ENCODE data around the gene MAP4K2.

The MAP4K2 gene

DNA sequence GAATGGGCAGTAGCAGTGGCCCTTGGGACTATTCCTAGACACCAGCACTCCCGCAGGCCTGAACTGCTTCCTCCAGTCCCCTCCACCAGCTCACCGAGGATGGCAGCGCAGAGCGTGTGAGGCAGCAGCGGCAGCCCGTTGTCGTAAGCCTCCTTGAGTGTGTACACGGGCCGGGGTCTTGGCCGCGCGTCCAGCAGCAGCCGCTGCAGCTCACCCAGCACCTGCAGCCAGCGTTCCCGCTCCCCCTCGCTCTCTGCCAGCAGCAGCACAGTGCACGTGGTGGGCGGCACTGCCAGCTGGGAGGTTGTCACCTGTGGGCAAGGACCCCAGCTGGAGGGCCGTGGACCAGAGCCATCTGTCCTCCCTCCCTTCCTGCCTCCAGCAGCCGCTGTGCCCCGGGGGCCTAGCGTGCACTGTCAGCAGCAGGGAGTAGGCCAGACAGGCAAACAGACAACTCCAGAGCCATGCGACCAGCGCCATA, 28.4 kb upstream of the MAP4K2 start:
- Histone ChIP-seq H3K9me3 (no peaks in the 10 kb centered on the region), H3K4me1 (ENCODE audit: control insufficient read depth in 1 of 2, insufficient read depth in 1 of 2, low read depth in 1 of 2, low read length in 1 of 2) (no peaks in the 10 kb centered on the region), H3K27me3 (no peaks in the 10 kb centered on the region), H3K27ac (no peak overlapping the region), H3K36me3 (no peaks in the 10 kb centered on the region), H3K4me3 (ENCODE audit: low read depth in 1 of 2, low read length in 1 of 2) (no peak overlapping the region)
- TF ChIP-seq, protein P1, sequence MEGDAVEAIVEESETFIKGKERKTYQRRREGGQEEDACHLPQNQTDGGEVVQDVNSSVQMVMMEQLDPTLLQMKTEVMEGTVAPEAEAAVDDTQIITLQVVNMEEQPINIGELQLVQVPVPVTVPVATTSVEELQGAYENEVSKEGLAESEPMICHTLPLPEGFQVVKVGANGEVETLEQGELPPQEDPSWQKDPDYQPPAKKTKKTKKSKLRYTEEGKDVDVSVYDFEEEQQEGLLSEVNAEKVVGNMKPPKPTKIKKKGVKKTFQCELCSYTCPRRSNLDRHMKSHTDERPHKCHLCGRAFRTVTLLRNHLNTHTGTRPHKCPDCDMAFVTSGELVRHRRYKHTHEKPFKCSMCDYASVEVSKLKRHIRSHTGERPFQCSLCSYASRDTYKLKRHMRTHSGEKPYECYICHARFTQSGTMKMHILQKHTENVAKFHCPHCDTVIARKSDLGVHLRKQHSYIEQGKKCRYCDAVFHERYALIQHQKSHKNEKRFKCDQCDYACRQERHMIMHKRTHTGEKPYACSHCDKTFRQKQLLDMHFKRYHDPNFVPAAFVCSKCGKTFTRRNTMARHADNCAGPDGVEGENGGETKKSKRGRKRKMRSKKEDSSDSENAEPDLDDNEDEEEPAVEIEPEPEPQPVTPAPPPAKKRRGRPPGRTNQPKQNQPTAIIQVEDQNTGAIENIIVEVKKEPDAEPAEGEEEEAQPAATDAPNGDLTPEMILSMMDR (IDR thresholded peaks at IDR 0.05): no peak

DNA sequence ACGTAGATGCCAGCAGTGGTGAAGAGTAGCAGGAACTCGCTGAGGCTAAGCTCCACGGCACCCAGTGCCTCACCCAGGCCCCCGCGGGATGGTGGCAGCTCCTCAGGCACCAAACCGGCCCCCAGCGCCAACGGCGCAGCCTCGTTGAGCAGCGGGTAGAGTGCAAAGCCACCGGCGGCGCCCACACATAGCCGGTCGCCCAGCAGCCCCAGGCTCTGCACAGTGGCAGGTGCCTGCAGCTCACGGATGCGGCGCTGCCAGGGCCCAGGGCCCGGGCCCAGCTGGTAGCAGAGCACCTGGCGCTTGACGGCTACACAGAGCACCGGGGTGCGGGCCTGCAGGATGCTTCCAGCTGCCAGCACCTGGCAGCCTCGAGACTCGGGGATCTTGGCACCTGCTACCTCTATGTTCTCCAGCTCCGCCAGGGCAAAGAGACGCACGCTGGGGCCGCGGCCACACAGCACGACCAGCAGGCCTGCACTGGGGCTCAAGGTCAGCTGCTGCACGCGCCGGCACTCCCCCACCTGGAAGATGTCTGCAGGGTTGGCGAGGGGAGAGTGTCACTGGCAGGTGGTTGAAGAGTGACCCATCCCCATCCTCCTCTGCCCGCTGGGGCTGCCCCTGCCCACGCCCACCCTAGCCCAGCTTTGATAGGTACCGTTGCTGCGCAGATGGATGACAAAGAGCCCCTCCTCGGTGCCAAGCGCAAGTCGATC, 26.7 kb upstream of the MAP4K2 start:
- Histone ChIP-seq H3K36me3 (no peaks in the 10 kb centered on the region), H3K9me3 (no peaks in the 10 kb centered on the region), H3K27ac (no peak overlapping the region), H3K4me3 (ENCODE audit: low read depth in 1 of 2, low read length in 1 of 2) (no peak overlapping the region), H3K4me1 (ENCODE audit: control insufficient read depth in 1 of 2, insufficient read depth in 1 of 2, low read depth in 1 of 2, low read length in 1 of 2) (no peaks in the 10 kb centered on the region), H3K27me3 (no peaks in the 10 kb centered on the region)
- TF ChIP-seq, protein P1 (IDR thresholded peaks at IDR 0.05): no peak

DNA sequence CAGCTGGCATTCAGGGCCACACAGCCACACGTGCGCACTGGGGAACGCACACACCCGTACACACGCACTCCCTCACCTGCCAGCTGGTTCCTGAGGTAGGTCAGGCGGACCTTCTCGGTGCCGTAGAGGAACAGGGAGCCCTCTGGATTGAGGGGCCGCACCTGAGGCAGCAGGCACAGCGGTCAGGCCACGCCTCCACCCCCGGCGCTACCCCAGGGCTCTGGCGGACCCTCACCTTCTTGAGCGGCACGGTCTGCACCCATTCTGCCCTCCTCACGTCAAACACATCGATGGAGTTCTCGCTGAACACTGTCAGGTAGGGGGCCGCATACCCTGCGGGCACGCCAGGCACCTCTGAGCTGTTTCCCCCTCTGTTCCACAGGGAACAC, 24.4 kb upstream of the MAP4K2 start:
- no peaks in the 10 kb centered on the region for H3K27me3 ChIP-seq
- H3K27ac ChIP-seq: no peak overlapping the region
- H3K4me3 ChIP-seq (ENCODE audit: low read depth in 1 of 2, low read length in 1 of 2): no peak overlapping the region

DNA sequence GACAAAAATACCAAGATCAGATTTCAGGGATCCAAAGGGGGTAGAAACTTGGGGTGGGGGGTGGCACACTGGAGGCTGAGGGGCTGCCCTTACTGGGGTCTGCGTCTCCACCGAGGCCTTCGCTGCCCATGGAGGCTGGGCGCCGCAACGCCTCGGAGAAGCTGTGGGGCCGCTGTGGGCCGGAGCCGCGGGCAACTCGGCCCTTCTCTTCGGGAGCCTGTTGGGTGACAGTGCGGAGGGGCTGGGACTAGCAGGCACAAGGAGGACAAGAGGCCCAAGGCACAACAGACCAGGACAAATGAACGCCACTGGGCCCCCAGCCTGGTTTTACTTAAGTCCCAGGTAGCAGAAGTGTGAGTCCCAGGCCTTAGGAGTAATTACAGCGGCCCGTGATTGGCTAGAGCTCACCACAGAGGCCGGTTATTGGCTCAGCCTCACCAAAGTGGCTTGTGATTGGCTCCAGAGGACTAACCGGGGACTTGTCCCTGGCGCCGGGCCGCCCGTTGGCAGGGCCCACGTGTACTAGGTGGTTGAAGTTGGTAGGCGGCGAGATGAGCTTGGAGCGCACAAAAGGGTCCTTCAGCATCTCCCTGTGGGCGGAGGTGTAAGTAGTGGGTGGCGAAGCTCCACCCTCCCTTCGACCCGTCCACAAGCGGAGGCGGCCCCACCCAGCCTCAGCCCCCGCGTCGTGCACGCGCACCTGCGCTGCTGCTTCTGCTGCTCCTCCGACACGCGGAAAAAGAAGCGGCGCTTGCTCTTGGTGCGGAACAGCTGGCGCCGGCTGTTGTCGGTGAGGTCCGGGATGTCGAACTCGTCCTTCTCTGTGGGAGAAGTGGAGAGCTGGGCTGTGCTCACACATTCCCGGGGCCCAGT, 23.8 kb upstream of the MAP4K2 start:
- no peaks in the 10 kb centered on the region for H3K9me3 ChIP-seq
- H3K4me3 ChIP-seq (ENCODE audit: low read depth in 1 of 2, low read length in 1 of 2): no peak overlapping the region
- H3K27me3 ChIP-seq: no peaks in the 10 kb centered on the region
- no peaks in the 10 kb centered on the region for H3K36me3 ChIP-seq
- TF ChIP-seq, protein P1 (IDR thresholded peaks at IDR 0.05): no peak
- H3K4me1 ChIP-seq (ENCODE audit: control insufficient read depth in 1 of 2, insufficient read depth in 1 of 2, low read depth in 1 of 2, low read length in 1 of 2): no peaks in the 10 kb centered on the region
- H3K27ac ChIP-seq: no peak overlapping the region

More for the DNA sequence above, 24.4 kb upstream of the MAP4K2 start:
- H3K36me3 ChIP-seq: no peaks in the 10 kb centered on the region
- no peaks in the 10 kb centered on the region for H3K9me3 ChIP-seq
- TF ChIP-seq, protein P1 (IDR thresholded peaks at IDR 0.05): no peak
- H3K4me1 ChIP-seq (ENCODE audit: control insufficient read depth in 1 of 2, insufficient read depth in 1 of 2, low read depth in 1 of 2, low read length in 1 of 2): no peaks in the 10 kb centered on the region

DNA sequence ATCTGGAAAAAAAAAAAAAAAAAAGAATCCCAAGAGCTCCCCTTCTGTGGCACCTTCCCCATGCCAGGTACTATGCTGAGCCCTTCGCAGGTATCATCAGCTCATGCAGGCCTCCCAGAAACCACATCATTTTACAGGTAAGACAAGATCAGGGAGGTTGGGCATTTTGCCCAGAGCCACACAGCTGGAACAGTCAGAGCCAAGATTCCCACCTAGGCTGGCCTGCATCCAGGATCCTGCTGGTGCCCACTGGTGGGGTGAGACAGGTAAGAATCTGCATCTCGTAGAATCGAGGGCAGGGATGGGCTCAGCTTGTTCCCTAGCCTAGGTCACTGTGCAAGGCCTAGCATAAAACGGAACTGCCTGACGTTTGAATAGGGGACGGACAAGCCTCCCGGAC, 23.0 kb upstream of the MAP4K2 start:
- no peaks in the 10 kb centered on the region for H3K36me3 ChIP-seq
- H3K9me3 ChIP-seq: no peaks in the 10 kb centered on the region
- no peak overlapping the region for H3K4me3 ChIP-seq (ENCODE audit: low read depth in 1 of 2, low read length in 1 of 2)
- no peak overlapping the region for H3K27ac ChIP-seq
- no peaks in the 10 kb centered on the region for H3K27me3 ChIP-seq
- TF ChIP-seq, protein P1 (IDR thresholded peaks at IDR 0.05): no peak
- H3K4me1 ChIP-seq (ENCODE audit: control insufficient read depth in 1 of 2, insufficient read depth in 1 of 2, low read depth in 1 of 2, low read length in 1 of 2): no peaks in the 10 kb centered on the region

Data from neutrophil (primary cell).